ENCODE data around the gene EVPL.

DNA sequence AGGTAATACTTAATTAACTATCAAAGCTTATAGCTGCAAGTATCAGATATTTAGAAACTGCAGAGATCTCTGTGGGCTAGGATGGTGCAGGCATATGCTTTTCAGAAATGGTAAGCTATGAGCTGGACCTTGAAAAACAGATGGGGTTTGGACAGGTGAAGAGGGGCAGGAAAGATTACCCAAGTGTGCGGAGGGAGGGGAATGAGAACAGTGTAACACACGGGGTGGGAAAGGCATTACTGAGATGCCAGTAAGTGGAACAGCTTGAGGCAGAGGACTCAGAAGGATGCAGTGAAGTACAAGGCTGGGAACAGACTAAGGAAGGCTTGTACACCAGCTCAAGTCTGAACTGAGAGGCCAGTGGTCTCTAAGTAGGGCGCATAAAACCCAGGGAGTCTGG lies 22.1 kb upstream of the EVPL start:
- TF ChIP-seq CTCF (IDR thresholded peaks at IDR 0.05; ENCODE audit: extremely low read depth in 1 of 2, insufficient read depth in 1 of 2, low read depth in 1 of 2, low read length in 2 of 2) = no peak
- TF ChIP-seq EZH2 (IDR thresholded peaks at IDR 0.05; ENCODE audit: borderline replicate concordance, low read depth, low read length, severe bottlenecking) = no peak
- TF ChIP-seq FOS (IDR thresholded peaks at IDR 0.05; ENCODE audit: borderline replicate concordance, insufficient read depth, low read length) = no peak
- TF ChIP-seq MAX (IDR thresholded peaks at IDR 0.05; ENCODE audit: insufficient read depth, insufficient read length) = no peak
- TF ChIP-seq POLR2A (IDR thresholded peaks at IDR 0.05; ENCODE audit: low read depth, low read length) = no peak
- TF ChIP-seq POLR2AphosphoS5 (IDR thresholded peaks at IDR 0.05; ENCODE audit: insufficient read depth, low read depth, low read length) = no peak
- TF ChIP-seq MYC (IDR thresholded peaks at IDR 0.05; ENCODE audit: low read depth, low read length) = no peak
